IMR-90 (cell line): Measurements from ENCODE around the gene PRKCE. TPM values are rescaled to one million over a fixed set of nuclear protein-coding genes. Genes with fewer than 3 reads are reported as not detected.
A peak's percentile ranks its signal among the peaks of the same experiment; 100 is the strongest.

Experiments
- ATAC-seq: fragments of 200-7000 bp; cut with Tn5 transposase; 2 replicates; pipeline ENCODE4 v1.9.1; 2020; ENCODE audit warnings: low read depth, mild to moderate bottlenecking, moderate library complexity
- BruUV-seq: library from RNA; stranded (reverse); fragments of 400-500 nt; replicated peaks from 2 replicates; lab custom pipeline; 2021; lab: Mats Ljungman, UMichigan
- CTCF ChIA-PET: fragments of 300-600 bp; formaldehyde crosslinking; extraction: SDS; loops from one replicate; lab custom pipeline; 2021; ENCODE audit warnings: antibody characterized with exemption; lab: Yijun Ruan, JAX
- POLR2A ChIA-PET: fragments of 300-600 bp; sonication (Branson Sonifier 250); formaldehyde crosslinking; loops from one replicate; lab custom pipeline; 2022; ENCODE audit warnings: antibody characterized with exemption; ENCODE audit not compliant: unreplicated experiment; lab: Charles Lee
- DNase-seq: peaks from one replicate; pipeline ENCODE4 v3.0.0; 2013
- H2AFZ ChIP-seq: replicated peaks from 2 replicates; pipeline ENCODE3; 2013; ENCODE audit warnings: low read length, mild to moderate bottlenecking; ENCODE audit not compliant: poor library complexity
- H2AK5ac ChIP-seq: 2 replicates; pipeline ENCODE4 v1.6.1; 2013; ENCODE audit warnings: low read depth, low read length, inconsistent platforms
- H2AK9ac ChIP-seq: replicated peaks from 2 replicates; pipeline ENCODE3; 2013; ENCODE audit warnings: mild to moderate bottlenecking, low read depth, low read length, moderate library complexity; ENCODE audit not compliant: poor library complexity
- H2BK120ac ChIP-seq: 2 replicates; pipeline ENCODE4 v1.6.1; 2013; ENCODE audit warnings: low read depth, low read length, inconsistent platforms
- H2BK15ac ChIP-seq: 3 replicates; pipeline ENCODE4 v1.6.1; 2013; ENCODE audit warnings: low read depth, low read length, inconsistent platforms
- H2BK20ac ChIP-seq: 2 replicates; pipeline ENCODE4 v1.6.1; 2013; ENCODE audit warnings: low read depth, mild to moderate bottlenecking, inconsistent platforms, low read length, moderate library complexity
- H2BK5ac ChIP-seq: 2 replicates; pipeline ENCODE4 v1.6.1; 2013; ENCODE audit warnings: mild to moderate bottlenecking, low read depth, low read length, inconsistent platforms; ENCODE audit not compliant: poor library complexity, severe bottlenecking
- H3K14ac ChIP-seq: replicated peaks from 2 replicates; pipeline ENCODE4 v1.6.1; 2013; ENCODE audit warnings: low read depth, low read length, inconsistent platforms
- H3K18ac ChIP-seq: 2 replicates; pipeline ENCODE4 v1.6.1; 2013; ENCODE audit warnings: low read depth, low read length, control low read depth
- H3K23ac ChIP-seq: 2 replicates; pipeline ENCODE4 v1.6.1; 2013; ENCODE audit warnings: low read depth, low read length, inconsistent platforms
- H3K27ac ChIP-seq: 2 replicates; pipeline ENCODE4 v1.5.1; 2013; ENCODE audit warnings: mild to moderate bottlenecking, control low read depth, low read length; ENCODE audit not compliant: insufficient read depth
- H3K27me3 ChIP-seq: 2 replicates; pipeline ENCODE4 v1.6.1; 2013; ENCODE audit warnings: low read length; ENCODE audit not compliant: control insufficient read depth, insufficient read depth
- H3K36me3 ChIP-seq: 2 replicates; pipeline ENCODE4 v1.6.1; 2013; ENCODE audit warnings: low read length, mixed read lengths; ENCODE audit not compliant: control insufficient read depth, insufficient read depth
- H3K4ac ChIP-seq: 2 replicates; pipeline ENCODE4 v1.6.1; 2013; ENCODE audit warnings: low read depth, low read length, inconsistent platforms
- H3K4me1 ChIP-seq: 2 replicates; pipeline ENCODE4 v1.6.1; 2013; ENCODE audit warnings: low read length, mixed read lengths; ENCODE audit not compliant: control insufficient read depth, insufficient read depth
- H3K4me2 ChIP-seq: 2 replicates; pipeline ENCODE4 v1.6.1; 2013; ENCODE audit warnings: low read depth, mild to moderate bottlenecking, control low read depth, low read length, moderate library complexity
- H3K4me3 ChIP-seq: 2 replicates; pipeline ENCODE4 v1.5.1; 2013; ENCODE audit warnings: low read depth, mild to moderate bottlenecking, control low read depth, low read length, moderate library complexity; ENCODE audit not compliant: insufficient read depth
- H3K56ac ChIP-seq: 2 replicates; pipeline ENCODE4 v1.6.1; 2013; ENCODE audit warnings: low read length, inconsistent platforms; ENCODE audit not compliant: insufficient read depth; ENCODE audit errors: extremely low read depth
- H3K79me1 ChIP-seq, 2 experiments: 2 replicates each; pipeline ENCODE4 v1.6.1; 2013; ENCODE audit warnings: low read length in 2 of 2, inconsistent platforms in 1 of 2, low read depth in 1 of 2
- H3K9ac ChIP-seq: 2 replicates; pipeline ENCODE4 v1.6.1; 2013; ENCODE audit warnings: low read depth, low read length, control low read depth
- H3K9me1 ChIP-seq: 2 replicates; pipeline ENCODE4 v1.6.1; 2013; ENCODE audit warnings: low read length, inconsistent platforms; ENCODE audit not compliant: insufficient read depth
- H3K9me3 ChIP-seq: 2 replicates; pipeline ENCODE4 v1.6.1; 2013; ENCODE audit warnings: low read length; ENCODE audit not compliant: control insufficient read depth, insufficient read depth
- H4K20me1 ChIP-seq: 2 replicates; pipeline ENCODE4 v1.6.1; 2013; ENCODE audit warnings: low read length, inconsistent platforms; ENCODE audit not compliant: insufficient read depth
- H4K5ac ChIP-seq: 2 replicates; pipeline ENCODE4 v1.6.1; 2013; ENCODE audit warnings: mild to moderate bottlenecking, low read depth, low read length, control low read depth
- H4K8ac ChIP-seq, 2 experiments: 2 replicates each; pipeline ENCODE4 v1.6.1; 2013; ENCODE audit warnings: low read depth in 2 of 2, low read length in 2 of 2, control low read depth in 1 of 2, inconsistent platforms in 1 of 2
- H4K91ac ChIP-seq: 2 replicates; pipeline ENCODE4 v1.6.1; 2013; ENCODE audit warnings: low read depth, low read length, inconsistent platforms; ENCODE audit not compliant: insufficient read depth
- BHLHE40 ChIP-seq: fragments of 150-350 bp; IDR thresholded peaks from 2 replicates; pipeline ENCODE4 v1.6.1; 2016; ENCODE audit warnings: mild to moderate bottlenecking, low read depth, low read length
- CEBPB ChIP-seq: IDR thresholded peaks from 2 replicates; pipeline ENCODE4 v1.6.1; 2012; ENCODE audit warnings: low read depth, low read length, improper control_type of control experiment
- CHD1 ChIP-seq: IDR thresholded peaks from 2 replicates; pipeline ENCODE4 v1.6.1; 2012; ENCODE audit warnings: low read depth, low read length, improper control_type of control experiment
- CTCF ChIP-seq: conservative IDR thresholded peaks from 2 replicates; pipeline ENCODE4 v1.5.1; 2012; ENCODE audit warnings: mild to moderate bottlenecking, low read depth, low read length, improper control_type of control experiment
- FOS ChIP-seq: fragments of 150-350 bp; IDR thresholded peaks from 2 replicates; pipeline ENCODE4 v1.6.1; 2016; ENCODE audit warnings: low read depth, low read length
- MAFK ChIP-seq: IDR thresholded peaks from 2 replicates; pipeline ENCODE4 v1.6.1; 2012; ENCODE audit warnings: low read depth, low read length, improper control_type of control experiment
- MAZ ChIP-seq: IDR thresholded peaks from 2 replicates; pipeline ENCODE4 v1.6.1; 2012; ENCODE audit warnings: low read depth, mild to moderate bottlenecking, low read length, improper control_type of control experiment, moderate library complexity, borderline replicate concordance
- MXI1 ChIP-seq: IDR thresholded peaks from 2 replicates; pipeline ENCODE4 v1.6.1; 2012; ENCODE audit warnings: low read depth, mild to moderate bottlenecking, low read length, moderate library complexity, borderline replicate concordance
- NFE2L2 ChIP-seq: fragments of 150-350 bp; IDR thresholded peaks from 2 replicates; pipeline ENCODE4 v1.6.1; 2016; ENCODE audit warnings: low read depth, mild to moderate bottlenecking, low read length
- POLR2A ChIP-seq: IDR thresholded peaks from 2 replicates; pipeline ENCODE4 v1.6.1; 2012; ENCODE audit warnings: mild to moderate bottlenecking, low read depth, low read length
- RAD21 ChIP-seq: IDR thresholded peaks from 2 replicates; pipeline ENCODE4 v1.6.1; 2012; ENCODE audit warnings: low read length, improper control_type of control experiment
- RCOR1 ChIP-seq: IDR thresholded peaks from 2 replicates; pipeline ENCODE4 v1.6.1; 2012; ENCODE audit warnings: mild to moderate bottlenecking, low read length, improper control_type of control experiment; ENCODE audit not compliant: insufficient replicate concordance
- RFX5 ChIP-seq: IDR thresholded peaks from 2 replicates; pipeline ENCODE4 v1.8.0; 2012; ENCODE audit warnings: low read depth, mild to moderate bottlenecking, low read length, moderate library complexity
- SMC3 ChIP-seq: fragments of 150-350 bp; IDR thresholded peaks from 2 replicates; pipeline ENCODE4 v1.6.1; 2016; ENCODE audit warnings: low read depth, mild to moderate bottlenecking, antibody characterized with exemption, low read length, moderate library complexity
- WGBS, 2 experiments: methylation state at CpG; one replicate each; pipeline versions ENCODE4 v1.1.5 to v1.1.7; 2013; ENCODE audit warnings: missing lambda C conversion rate in 2 of 2; ENCODE audit not compliant: insufficient read length in 1 of 2; ENCODE audit errors: extremely low coverage in 2 of 2; 5-methylcytosine and 5-hydroxymethylcytosine counted together
- dilution Hi-C: fragments of 300-500 bp; cut with HindIII; formaldehyde crosslinking; loops from one replicate; pipeline ENCODE4 v1.14.3; 2018; ENCODE audit warnings: low sequenced_read_pairs; ENCODE audit not compliant: unreplicated experiment
- in situ Hi-C: fragments of 300-500 bp; cut with MboI; formaldehyde crosslinking; loops from 3 replicates; pipeline ENCODE4 v1.14.3; 2019; ENCODE audit warnings: low sequenced_read_pairs, inconsistent platforms, mixed read lengths
- intact Hi-C: fragments of 100-400 bp; cut with micrococcal nuclease; formaldehyde crosslinking; loops from 2 replicates; pipeline ENCODE4 v1.10.0; 2022
- polyA plus RNA-seq, 3 experiments: library from polyadenylated mRNA; depleted of rRNA; stranded (reverse); fragments of >200 nt; gene quantifications; 2 replicates each; pipeline ENCODE4 v1.2.3, GENCODE V29; 2012; ENCODE audit warnings: low replicate concordance in 1 of 3
- total RNA-seq: library from RNA; depleted of rRNA; stranded (reverse); fragments of >200 nt; gene quantifications from 2 replicates; pipeline ENCODE4 v1.2.3, GENCODE V29; 2012
- TF ChIP-seq, protein P1 (sequence below): fragments of 150-350 bp; IDR thresholded peaks from 2 replicates; pipeline ENCODE4 v1.6.1; 2016; ENCODE audit warnings: low read depth, mild to moderate bottlenecking, low read length, moderate library complexity, borderline replicate concordance
- TF ChIP-seq, protein P2 (sequence below): fragments of 150-350 bp; IDR thresholded peaks from 2 replicates; pipeline ENCODE4 v1.6.1; 2017; ENCODE audit warnings: mild to moderate bottlenecking, antibody characterized with exemption, low read length, low read depth

PRKCE gene
- total and polyA plus RNA-seq, 2 of the 4 experiments (the other 2 are of a cell fraction): 8.1 to 32.4 TPM

GRCh38 chr2:46135228-46135855, 483.9 kb downstream of the PRKCE start:
- Histone ChIP-seq H3K4me1 (peaks cover 5% of the 10 kb centered on the region), H4K8ac (no peak overlapping the region), H2AK9ac (no peak overlapping the region), H3K27ac (no peak overlapping the region), H3K56ac (no peak overlapping the region), H3K14ac (no peak overlapping the region), H3K9me1 (peaks cover 18% of the 10 kb centered on the region; the same call in 1 of the 2 replicates), H3K36me3 (no peaks in the 10 kb centered on the region), H2AFZ (no peak overlapping the region), H3K4me3 (no peak overlapping the region), H3K9ac (no peak overlapping the region), H2BK20ac (no peak overlapping the region), H3K79me1 (peaks cover 0 to 13% of the 10 kb centered on the region in 2 experiments; a peak in 1 of 4 replicates), H4K91ac (no peak overlapping the region; the same call in 1 of the 2 replicates), H2AK5ac (0 out of 2 replicates have a peak overlapping the region, but pooled peaks have one; percentile 11), H3K4ac (no peak overlapping the region), H2BK5ac (no peak overlapping the region), H3K9me3 (no peaks in the 10 kb centered on the region), H3K4me2 (no peak overlapping the region), H4K5ac (no peak overlapping the region; the same call in 1 of the 2 replicates), H3K23ac (no peak overlapping the region), H4K20me1 (no peaks in the 10 kb centered on the region), H2BK15ac (no peak overlapping the region), H3K27me3 (no peaks in the 10 kb centered on the region), H3K18ac (peak overlapping the region; percentile 64), H2BK120ac (no peak overlapping the region)
- POLR2A ChIA-PET: no interaction called here
- TF ChIP-seq FOS: no peak
- no peak for TF ChIP-seq POLR2A
- TF ChIP-seq RCOR1: no peak
- TF ChIP-seq, protein P1, sequence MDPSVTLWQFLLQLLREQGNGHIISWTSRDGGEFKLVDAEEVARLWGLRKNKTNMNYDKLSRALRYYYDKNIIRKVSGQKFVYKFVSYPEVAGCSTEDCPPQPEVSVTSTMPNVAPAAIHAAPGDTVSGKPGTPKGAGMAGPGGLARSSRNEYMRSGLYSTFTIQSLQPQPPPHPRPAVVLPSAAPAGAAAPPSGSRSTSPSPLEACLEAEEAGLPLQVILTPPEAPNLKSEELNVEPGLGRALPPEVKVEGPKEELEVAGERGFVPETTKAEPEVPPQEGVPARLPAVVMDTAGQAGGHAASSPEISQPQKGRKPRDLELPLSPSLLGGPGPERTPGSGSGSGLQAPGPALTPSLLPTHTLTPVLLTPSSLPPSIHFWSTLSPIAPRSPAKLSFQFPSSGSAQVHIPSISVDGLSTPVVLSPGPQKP: no peak
- no peak for TF ChIP-seq SMC3
- no peak for TF ChIP-seq MAFK
- TF ChIP-seq, protein P2, sequence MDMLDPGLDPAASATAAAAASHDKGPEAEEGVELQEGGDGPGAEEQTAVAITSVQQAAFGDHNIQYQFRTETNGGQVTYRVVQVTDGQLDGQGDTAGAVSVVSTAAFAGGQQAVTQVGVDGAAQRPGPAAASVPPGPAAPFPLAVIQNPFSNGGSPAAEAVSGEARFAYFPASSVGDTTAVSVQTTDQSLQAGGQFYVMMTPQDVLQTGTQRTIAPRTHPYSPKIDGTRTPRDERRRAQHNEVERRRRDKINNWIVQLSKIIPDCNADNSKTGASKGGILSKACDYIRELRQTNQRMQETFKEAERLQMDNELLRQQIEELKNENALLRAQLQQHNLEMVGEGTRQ: no peak
- TF ChIP-seq CHD1: no peak
- no peak for TF ChIP-seq RAD21
- TF ChIP-seq CEBPB: no peak
- TF ChIP-seq CTCF: no peak
- no peak for TF ChIP-seq NFE2L2
- TF ChIP-seq MXI1: no peak
- no peak for TF ChIP-seq BHLHE40
- TF ChIP-seq RFX5: no peak
- no peak for TF ChIP-seq MAZ
- ATAC-seq (no peak), DNase-seq (no peak)
- intact Hi-C loops: loop anchor here (5.0 kb wide), 1 partner anchor 63 kb away; no protein-coding TSS in a partner anchor
- no CpG with 5 or more reads among the region's 4 CpGs for WGBS, 2 experiments
- dilution Hi-C loops: no loop called here
- in situ Hi-C loops: no loop called here
- no TSS peak for BruUV-seq
- CTCF ChIA-PET: no interaction called here
